ENCODE results near the gene ACSS3. TPM values are rescaled to one million over a fixed set of nuclear protein-coding genes. Genes with fewer than 3 reads are reported as not detected.

ACSS3 gene
- total and polyA plus RNA-seq, 2 of the 8 experiments (the other 6 are each of a cell fraction or from before 2014, with no cell fraction given): 14.4 to 24.0 TPM

GRCh38 chr12:81081726-81082125 is 3.8 kb downstream of the ACSS3 start:
- Histone ChIP-seq H3K4me3 (ENCODE audit: extremely low read depth in 1 of 4, insufficient read depth in 2 of 4, low read depth in 3 of 4, low read length in 4 of 4) (no peak overlapping the region), H3K4me1 (replicated peaks in 1 of 4; ENCODE audit: control insufficient read depth in 3 of 4, insufficient read depth in 4 of 4, low read length in 3 of 4) (peaks cover 0 to 27% (median 13%) of the 10 kb centered on the region in 4 experiments; a peak in 6 of 7 replicates), H4K5ac (ENCODE audit: insufficient read length, low read depth, low read length) (no peak overlapping the region), H3K79me1 (ENCODE audit: low read depth, low read length) (peaks cover 4% of the 10 kb centered on the region), H3K18ac (ENCODE audit: extremely low read depth, low read length) (no peak overlapping the region), H2AFZ (ENCODE audit: low read length) (no peak overlapping the region), H3K79me2 (ENCODE audit: control insufficient read depth in 1 of 2, insufficient read depth in 2 of 2, low read length in 2 of 2) (peaks cover 3 to 46% of the 10 kb centered on the region in 2 experiments; a peak in 3 of 4 replicates), H4K91ac (replicated peaks; ENCODE audit: insufficient read length, low read length) (no peak overlapping the region), H3K27me3 (replicated peaks in 1 of 4; ENCODE audit: control insufficient read depth in 3 of 4, extremely low read depth in 1 of 4, insufficient read depth in 3 of 4, low read length in 3 of 4) (no peaks in the 10 kb centered on the region), H2BK12ac (ENCODE audit: low read depth, low read length) (no peak overlapping the region), H3K23ac (ENCODE audit: insufficient read length) (no peak overlapping the region), H3K9me3 (ENCODE audit: insufficient read depth in 2 of 2, low read depth in 1 of 2, low read length in 1 of 2) (no peaks in the 10 kb centered on the region), H3K36me3 (ENCODE audit: control insufficient read depth in 2 of 4, insufficient read depth in 4 of 4, low read length in 3 of 4) (no peaks in the 10 kb centered on the region), H3K56ac (replicated peaks; ENCODE audit: insufficient read length, low read depth, low read length) (no peak overlapping the region), H3K27ac (ENCODE audit: low read depth, low read length) (no peak overlapping the region), H4K8ac (ENCODE audit: extremely low read depth, insufficient read depth, low read length) (no peak overlapping the region), H3K9ac (replicated peaks in 1 of 4; ENCODE audit: extremely low read depth in 1 of 4, low read depth in 3 of 4, low read length in 3 of 4) (no peak overlapping the region), H4K20me1 (replicated peaks in 1 of 2; ENCODE audit: control insufficient read depth in 1 of 2, insufficient read depth in 2 of 2, low read length in 2 of 2) (no peaks in the 10 kb centered on the region), H3K4me2 (ENCODE audit: insufficient read depth in 1 of 2, low read depth in 2 of 2, low read length in 2 of 2) (no peak overlapping the region), H3K4ac (replicated peaks; ENCODE audit: insufficient read length, low read depth, low read length) (no peak overlapping the region), H3K23me2 (ENCODE audit: low read depth, low read length) (peaks cover 3% of the 10 kb centered on the region), H3K14ac (ENCODE audit: insufficient read length) (no peak overlapping the region), H2BK15ac (ENCODE audit: low read length) (no peak overlapping the region), H2BK120ac (replicated peaks; ENCODE audit: low read depth, low read length) (no peak overlapping the region), H2BK5ac (ENCODE audit: low read depth, low read length) (no peak overlapping the region), H2AK5ac (ENCODE audit: low read depth, low read length) (no peak overlapping the region), H2BK20ac (ENCODE audit: low read length) (no peak overlapping the region)
- FAIRE-seq: no peak
- POLR2A ChIA-PET (ENCODE audit: partially characterized antibody): no interaction called here
- DNase-seq (ENCODE audit: low read depth in 1 of 2, low spot score in 2 of 2): no peak
- CTCF ChIA-PET (ENCODE audit: partially characterized antibody): interaction anchor here (1.2 to 1.3 kb wide), 2 partner anchors 47 to 177 kb away, joined by 3 to 5 read pairs; no protein-coding TSS in a partner anchor
- 88% methylated on average over 1 of the region's 1 CpG; no CpG with 5 or more reads in 1 of the 2 experiments for WGBS, 2 experiments (ENCODE audit: extremely low coverage in 1 of 2, insufficient coverage in 1 of 2, insufficient read length in 1 of 2, insufficient replicate concordance in 2 of 2, low coverage in 1 of 2, low lambda C conversion rate in 2 of 2, missing lambda C conversion rate in 1 of 2)
- TF ChIP-seq GABPA (IDR thresholded peaks at IDR 0.05; ENCODE audit: borderline replicate concordance, insufficient read depth, low read length) (no peak), CTBP2 (IDR thresholded peaks at IDR 0.05; ENCODE audit: borderline replicate concordance, insufficient read depth, insufficient read length, low read length) (no peak)

Measured in H1 (cell line).